SK-N-MC (cell line): ENCODE results near the gene IFI27L1.

ENCODE experiments used
- EZH2 ChIP-seq: fragments of 200-600 bp; sonication (generic); IDR thresholded peaks from one replicate; pipeline ENCODE4 v1.6.1; 2017; ENCODE audit warnings: antibody characterized with exemption
- FOXP2 ChIP-seq: optimal IDR thresholded peaks from 2 replicates; pipeline ENCODE3; 2011; ENCODE audit warnings: mild to moderate bottlenecking, moderate library complexity; ENCODE audit not compliant: insufficient read depth; ENCODE audit errors: extremely low read length, control extremely low read depth
- POLR2AphosphoS5 ChIP-seq: IDR thresholded peaks from 2 replicates; pipeline ENCODE4 v1.6.1; 2012; ENCODE audit warnings: mild to moderate bottlenecking, low read depth, low read length, borderline replicate concordance

DNA sequence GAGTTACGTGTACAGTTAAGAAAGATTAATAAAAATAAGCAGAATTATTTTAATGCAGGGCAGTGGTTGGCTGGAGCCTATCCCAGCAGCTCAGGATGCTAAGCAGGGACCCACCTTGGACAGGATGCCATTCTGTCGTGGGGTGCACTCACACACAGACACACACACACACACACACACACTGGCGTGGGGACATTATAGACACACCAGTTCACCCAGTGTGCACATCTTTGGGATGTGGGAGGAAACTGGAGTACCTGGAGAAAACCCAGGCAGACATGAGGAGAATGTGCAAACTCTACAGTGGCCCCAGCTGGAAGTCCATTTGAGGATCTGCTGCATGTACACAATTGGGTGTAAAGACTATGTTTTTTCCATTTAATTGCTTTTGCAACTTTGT lies 61.1 kb downstream of the IFI27L1 start:
- TF ChIP-seq EZH2 (no peak), FOXP2 (no peak), POLR2AphosphoS5 (no peak)
